Stimulated activated CD8-positive, alpha-beta memory T cell treated with anti-CD3 and anti-CD28 coated beads, Interleukin-15, amount 100 ng/mL, for 4 hours (primary cell): ENCODE results near the gene FASTKD2.
"Not testable (repeated sequence)": the region's sequence is repeated elsewhere in the genome, so short reads cannot be mapped to it uniquely, and the experiment has no call there.

Source experiments
- DNase-seq, 2 donors: peaks; one replicate each; pipeline ENCODE4 v3.0.0-alpha.2; 2020; ENCODE audit warnings: low read depth in 2 of 2

Gene FASTKD2

DNA sequence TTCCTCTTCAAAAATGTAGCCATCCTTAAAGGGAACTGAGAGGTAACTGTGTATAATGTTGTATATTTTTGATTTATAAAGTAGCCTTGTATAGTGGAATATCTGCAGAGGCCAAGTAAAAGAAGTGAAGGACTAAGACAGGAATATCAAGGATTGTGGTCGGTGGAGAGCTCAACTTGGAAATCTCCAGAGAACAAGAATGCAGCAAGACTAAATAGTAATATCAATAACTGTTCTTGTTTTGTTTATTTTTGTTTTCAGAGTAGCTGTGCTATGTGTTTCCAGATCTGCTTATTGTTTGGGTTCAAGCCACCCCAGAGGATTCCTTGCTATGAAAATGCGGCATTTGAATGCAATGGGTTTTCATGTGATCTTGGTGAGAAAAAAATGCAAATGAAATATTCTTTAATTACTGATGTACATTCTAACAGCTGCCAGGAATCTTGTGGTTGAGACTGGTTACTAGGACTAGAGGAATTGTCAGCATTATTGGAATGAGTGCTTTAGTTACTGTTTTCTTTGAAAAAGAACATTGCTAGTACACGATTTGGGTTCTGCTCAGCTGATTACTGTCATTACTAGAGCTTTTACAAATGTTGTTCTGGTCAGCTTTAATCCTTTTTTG is 25.0 kb downstream of the FASTKD2 start:
- no peak for DNase-seq

GRCh38 chr2:206792645-206793044 is 27.2 kb downstream of the FASTKD2 start:
- no peak for DNase-seq

DNA sequence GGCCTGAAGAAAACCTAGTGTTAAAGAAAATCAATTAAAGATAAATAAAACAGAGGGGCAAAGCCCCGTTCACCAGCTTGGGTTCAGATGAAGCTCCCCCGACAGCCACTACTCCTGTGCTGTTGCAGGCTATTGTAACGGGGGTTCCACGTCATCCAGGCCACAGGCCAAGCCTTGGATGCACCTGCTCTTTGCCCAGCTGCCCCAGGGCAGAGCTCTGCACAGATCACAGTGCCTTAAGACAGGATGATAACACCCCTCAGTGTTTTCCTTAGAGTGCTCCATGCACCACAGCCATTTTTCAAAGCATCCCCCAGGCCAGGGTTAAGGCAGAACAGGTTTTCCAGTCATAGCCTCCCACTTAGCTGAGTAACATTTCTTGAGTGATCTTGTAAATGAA is 32.0 kb downstream of the FASTKD2 start:
- DNase-seq = no peak

- DNase-seq = no peak
These were observed 32.6 kb downstream of the FASTKD2 start for GRCh38 chr2:206798000-206798399.

GRCh38 chr2:206799083-206799482 is 33.7 kb downstream of the FASTKD2 start:
- no peak for DNase-seq

- DNase-seq = no peak
These were observed 35.4 kb downstream of the FASTKD2 start for GRCh38 chr2:206800506-206801417.

DNA sequence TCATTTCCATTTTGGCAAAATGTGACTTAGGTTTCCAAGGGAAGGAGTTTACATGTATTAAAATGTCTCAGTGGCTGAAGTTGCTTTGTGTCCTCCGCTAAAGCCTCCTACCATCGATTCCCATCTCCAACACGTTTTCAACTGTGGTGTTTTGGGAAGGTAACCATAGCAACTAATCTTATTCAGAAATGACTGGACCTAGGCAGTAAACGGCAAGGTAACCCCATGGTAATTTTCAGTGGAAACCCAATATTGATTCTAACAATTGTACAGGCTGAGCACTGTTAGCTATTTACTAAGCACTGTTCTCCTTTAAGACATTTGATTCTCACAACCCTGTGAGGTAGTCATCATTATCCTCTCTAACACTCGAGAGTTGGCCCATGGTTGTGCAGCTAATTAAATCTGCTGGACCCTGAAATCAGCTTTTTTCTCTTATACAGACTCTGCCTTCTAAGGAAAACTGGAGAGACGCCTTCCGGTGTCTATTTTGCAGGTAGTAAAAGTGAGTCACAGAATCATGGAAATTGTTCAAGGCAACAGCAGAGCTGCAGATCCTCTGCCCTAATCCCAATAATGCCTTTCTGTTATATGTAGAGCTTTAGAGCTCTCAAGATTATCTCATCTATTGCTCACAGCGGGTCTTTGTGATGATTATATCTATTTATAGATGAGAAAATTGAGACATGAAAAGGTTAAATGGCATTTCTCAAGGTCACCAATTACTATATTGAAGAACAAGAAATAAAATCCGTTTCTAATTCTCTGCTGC is 36.2 kb downstream of the FASTKD2 start:
- no peak for DNase-seq

DNA sequence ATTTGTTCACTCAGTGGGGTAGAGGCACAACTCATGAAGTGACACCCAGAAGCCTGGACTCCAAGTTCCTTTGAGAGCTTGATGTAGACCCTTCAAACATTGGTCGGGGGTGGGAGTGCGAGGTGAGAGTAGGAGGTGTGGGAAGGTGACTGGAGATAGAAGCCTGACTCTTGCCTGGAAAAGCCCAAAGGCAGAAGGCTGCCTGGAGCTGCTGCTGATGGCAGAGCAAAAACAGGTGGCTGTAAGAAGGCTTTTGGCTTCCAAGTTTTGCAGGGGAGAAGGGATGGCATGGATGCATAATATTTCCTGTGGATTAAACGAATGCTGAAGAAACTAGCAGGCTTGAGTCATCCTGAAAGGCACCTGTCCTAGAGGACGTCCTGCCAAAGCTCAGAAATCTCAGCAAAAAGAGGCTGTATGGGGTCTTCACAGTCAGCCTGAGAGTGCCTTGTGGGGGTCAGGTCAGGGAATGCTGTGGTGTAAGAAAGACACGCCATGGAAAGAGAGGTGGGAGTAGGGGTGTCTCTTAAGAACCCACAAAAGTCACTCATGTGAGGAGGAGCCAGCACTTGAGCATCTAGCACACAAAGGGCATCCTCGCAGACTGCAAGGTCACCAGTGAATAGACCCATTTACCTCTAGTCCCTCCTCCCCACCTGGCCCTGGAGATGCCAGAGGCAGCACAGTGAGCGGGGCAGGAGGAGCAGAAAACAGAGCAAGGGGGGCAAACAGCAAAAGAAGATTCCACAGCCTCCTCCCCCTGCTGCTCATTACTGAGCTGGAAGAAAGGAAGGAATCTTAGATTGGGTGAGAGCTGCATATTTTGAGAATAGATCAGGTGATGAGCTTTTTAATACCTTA is 37.5 kb downstream of the FASTKD2 start:
- DNase-seq = no peak

GRCh38 chr2:206804326-206804725 is 38.9 kb downstream of the FASTKD2 start:
- no peak for DNase-seq

GRCh38 chr2:206805887-206806607 is 40.6 kb downstream of the FASTKD2 start:
- DNase-seq = no peak

GRCh38 chr2:206807624-206808023 is 42.2 kb downstream of the FASTKD2 start:
- not testable (repeated sequence) for DNase-seq

DNA sequence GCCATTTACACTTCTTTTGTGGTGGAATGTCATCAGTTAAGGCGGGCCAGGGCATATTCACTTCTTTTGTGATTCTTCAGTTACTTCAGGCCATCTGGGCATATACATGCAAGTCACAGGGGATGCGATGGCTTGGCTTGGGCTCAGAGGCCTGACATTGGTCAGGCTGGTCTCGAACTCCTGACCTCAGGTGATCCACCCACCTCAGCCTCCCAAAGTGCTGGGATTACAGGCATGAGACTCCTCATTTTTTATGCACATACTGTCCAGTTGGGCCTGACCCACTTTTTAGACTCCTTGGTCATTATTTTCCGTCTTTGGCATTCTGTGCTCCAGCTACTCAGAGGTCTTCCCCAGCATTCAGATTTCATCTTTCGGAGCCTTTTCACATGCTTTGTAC is 47.1 kb downstream of the FASTKD2 start:
- DNase-seq = not testable (repeated sequence)

DNA sequence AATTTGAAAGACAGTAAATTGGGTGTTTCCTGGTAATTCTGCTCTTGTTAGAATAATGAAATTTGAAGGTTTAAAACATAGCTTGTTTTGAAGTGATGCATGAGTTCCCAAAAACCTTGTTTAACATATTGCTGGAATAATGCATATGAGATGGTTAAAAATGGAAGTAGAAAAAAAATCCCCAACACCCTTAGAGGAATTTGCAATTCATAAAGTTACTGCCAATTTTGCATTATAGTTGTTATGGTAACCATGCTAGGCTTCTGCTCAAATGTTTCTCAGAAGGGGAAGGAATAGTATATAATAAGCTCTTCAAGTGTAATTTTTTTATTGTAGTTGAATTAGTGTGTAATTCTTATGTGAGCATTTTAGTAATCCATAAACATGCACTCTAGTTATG is 49.1 kb downstream of the FASTKD2 start:
- no peak for DNase-seq

GRCh38 chr2:206820807-206821206 is 55.4 kb downstream of the FASTKD2 start:
- no peak for DNase-seq

DNA sequence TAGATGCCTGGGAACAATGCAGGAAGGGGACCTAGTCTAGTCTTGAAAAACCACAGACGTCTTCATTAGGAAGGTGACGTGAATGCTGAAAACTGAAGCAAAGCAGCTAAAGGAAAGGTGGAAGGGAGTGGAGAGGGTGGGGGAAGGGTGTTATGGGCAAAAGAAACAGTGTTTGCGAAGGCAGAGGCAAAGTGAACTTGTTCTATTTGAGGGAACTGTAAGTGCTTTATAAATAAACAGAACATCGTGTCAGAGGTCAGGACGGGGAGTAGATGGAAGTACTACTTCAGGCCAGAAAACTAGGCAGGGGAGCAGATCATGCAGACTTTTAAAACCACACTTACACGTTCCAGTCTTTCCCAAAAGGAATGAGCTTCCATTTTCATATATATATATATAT is 57.8 kb downstream of the FASTKD2 start:
- DNase-seq = no peak

GRCh38 chr2:206824087-206824618 is 58.7 kb downstream of the FASTKD2 start:
- no peak for DNase-seq

GRCh38 chr2:206824993-206825392 is 59.6 kb downstream of the FASTKD2 start:
- DNase-seq = no peak

DNA sequence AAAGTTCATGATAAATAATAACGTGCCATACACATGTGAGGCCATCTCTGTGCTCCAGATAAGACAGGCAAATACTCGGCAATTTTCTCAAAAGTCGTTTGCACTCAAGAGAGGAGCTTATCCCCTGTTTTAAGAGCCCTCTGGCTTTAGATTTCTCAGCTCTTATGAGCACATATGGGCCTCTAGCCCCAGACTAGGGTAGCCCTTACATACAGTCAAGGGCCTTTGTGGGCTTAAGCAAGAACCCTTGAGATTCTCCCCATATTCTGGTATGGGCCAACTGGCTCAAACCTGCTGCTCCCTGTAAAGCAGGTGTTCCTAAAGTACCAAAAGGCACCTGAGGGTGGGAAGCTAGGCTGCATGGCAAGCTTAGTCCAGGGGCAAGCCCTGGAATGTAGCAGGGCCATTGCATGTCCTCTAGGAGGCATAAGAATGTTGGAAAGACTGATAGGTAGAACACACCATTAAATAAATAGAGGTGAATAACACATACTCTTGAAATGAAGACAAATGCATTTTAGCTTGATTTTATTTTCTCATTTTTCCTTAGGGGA is 66.1 kb downstream of the FASTKD2 start:
- DNase-seq = no peak

- DNase-seq = no peak
These were observed 67.5 kb downstream of the FASTKD2 start for GRCh38 chr2:206832873-206833272.

DNA sequence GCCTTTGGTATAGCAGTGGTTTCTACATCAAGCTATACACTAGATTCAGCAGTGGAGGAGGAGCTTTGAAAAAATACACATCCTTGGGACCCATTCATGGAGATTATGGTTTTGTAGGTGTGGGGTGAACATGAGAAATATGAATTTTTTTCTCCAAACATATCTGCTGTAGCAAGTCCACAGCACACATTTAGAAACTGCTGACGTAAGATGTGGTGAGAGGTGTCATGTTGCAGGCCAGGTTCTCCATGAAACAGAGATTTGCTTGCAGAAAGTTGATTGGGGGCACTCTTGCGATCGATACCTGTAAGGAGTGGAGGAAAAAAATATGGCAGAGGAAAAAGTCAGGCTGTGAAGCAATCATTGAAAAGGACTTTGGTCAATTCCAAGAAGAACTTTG is 67.9 kb downstream of the FASTKD2 start:
- no peak for DNase-seq
